ENCODE data around the gene KRT23. TPM values are rescaled to one million over a fixed set of nuclear protein-coding genes. Genes with fewer than 3 reads are reported as not detected.

KRT23 gene
- polyA plus RNA-seq, 1 experiment = 0.06 TPM

DNA sequence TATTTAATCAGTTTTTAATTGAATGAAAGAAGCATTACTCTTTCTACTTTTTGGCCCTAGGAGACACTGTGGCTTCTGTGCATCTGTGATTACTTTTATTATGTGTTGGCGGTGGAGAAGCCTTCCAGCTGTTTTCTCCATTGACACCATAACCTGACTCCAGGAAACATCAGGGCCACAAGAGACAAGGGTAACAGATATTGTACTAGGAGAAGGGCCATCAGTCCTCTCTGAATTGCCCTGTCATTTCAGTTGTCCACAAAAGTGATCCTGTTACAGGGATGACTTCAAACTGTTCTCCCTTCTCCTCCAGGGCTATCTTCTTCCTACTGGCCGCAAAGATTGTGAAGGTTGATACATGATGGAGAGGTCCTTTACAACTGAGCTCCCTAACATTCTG is 14.7 kb upstream of the KRT23 start:
- H3K27me3 ChIP-seq (ENCODE audit: control insufficient read depth, insufficient read depth, low read length) = no peaks in the 10 kb centered on the region
- CTCF ChIA-PET = interaction anchor here (0.9 to 1.0 kb wide), 2 partner anchors 370 to 597 kb away, joined by 3 to 7 read pairs; no protein-coding TSS in a partner anchor
- no peaks in the 10 kb centered on the region for H3K9me3 ChIP-seq (ENCODE audit: control insufficient read depth, insufficient read depth, low read length)
- TF ChIP-seq, protein P1, sequence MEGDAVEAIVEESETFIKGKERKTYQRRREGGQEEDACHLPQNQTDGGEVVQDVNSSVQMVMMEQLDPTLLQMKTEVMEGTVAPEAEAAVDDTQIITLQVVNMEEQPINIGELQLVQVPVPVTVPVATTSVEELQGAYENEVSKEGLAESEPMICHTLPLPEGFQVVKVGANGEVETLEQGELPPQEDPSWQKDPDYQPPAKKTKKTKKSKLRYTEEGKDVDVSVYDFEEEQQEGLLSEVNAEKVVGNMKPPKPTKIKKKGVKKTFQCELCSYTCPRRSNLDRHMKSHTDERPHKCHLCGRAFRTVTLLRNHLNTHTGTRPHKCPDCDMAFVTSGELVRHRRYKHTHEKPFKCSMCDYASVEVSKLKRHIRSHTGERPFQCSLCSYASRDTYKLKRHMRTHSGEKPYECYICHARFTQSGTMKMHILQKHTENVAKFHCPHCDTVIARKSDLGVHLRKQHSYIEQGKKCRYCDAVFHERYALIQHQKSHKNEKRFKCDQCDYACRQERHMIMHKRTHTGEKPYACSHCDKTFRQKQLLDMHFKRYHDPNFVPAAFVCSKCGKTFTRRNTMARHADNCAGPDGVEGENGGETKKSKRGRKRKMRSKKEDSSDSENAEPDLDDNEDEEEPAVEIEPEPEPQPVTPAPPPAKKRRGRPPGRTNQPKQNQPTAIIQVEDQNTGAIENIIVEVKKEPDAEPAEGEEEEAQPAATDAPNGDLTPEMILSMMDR (IDR thresholded peaks at IDR 0.05; ENCODE audit: low read depth, low read length) = no peak
- no peak overlapping the region for H3K4me3 ChIP-seq (ENCODE audit: low read depth, low read length)
- POLR2A ChIA-PET = interaction anchor here (1.2 to 1.6 kb wide), 3 partner anchors 36 to 107 kb away, joined by 3 to 5 read pairs (median 5); no protein-coding TSS in a partner anchor
- DNase-seq (ENCODE audit: low read depth, low spot score) = no peak
- H3K27ac ChIP-seq (ENCODE audit: low read depth, low read length) = peak overlapping the region; percentile 67

DNA sequence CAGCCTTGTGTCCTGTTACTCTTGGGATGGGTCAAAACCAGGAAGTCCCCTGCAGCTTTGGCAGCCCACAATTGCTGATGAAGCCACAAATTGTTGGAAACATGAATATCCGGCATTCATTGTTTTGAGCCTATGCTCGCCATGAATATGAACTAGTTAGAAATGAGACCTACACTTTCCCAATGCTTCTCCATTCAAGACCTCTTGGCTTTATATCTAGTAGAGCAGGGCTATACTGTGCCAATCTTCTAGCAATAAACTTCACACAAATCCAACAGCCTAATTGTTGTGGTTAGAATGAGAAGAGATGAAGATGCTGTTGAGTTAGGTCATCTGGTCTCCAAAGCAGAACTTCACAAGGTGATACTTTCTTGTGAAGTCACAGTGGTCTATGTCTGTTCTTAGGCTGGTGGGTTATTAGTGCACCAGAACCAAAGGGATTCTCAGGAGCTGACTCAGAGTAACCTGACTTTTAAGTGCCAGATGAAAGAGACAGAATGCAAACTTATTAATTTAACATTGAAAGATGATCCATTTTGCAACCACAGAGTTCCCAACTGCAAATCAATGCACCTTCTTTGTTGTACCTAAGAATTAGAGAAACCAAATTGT is 13.7 kb upstream of the KRT23 start:
- Histone ChIP-seq H3K27ac (ENCODE audit: low read depth, low read length) (no peak overlapping the region), H3K4me3 (ENCODE audit: low read depth, low read length) (no peak overlapping the region), H3K27me3 (ENCODE audit: control insufficient read depth, insufficient read depth, low read length) (no peaks in the 10 kb centered on the region), H3K9me3 (ENCODE audit: control insufficient read depth, insufficient read depth, low read length) (no peaks in the 10 kb centered on the region)
- ChIA-PET CTCF (interaction anchor here (0.7 kb wide), 1 partner anchor 1143 kb away, joined by 5 read pairs; no protein-coding TSS in a partner anchor), POLR2A (no interaction called here)
- DNase-seq (ENCODE audit: low read depth, low spot score) = no peak
- TF ChIP-seq, protein P1 (IDR thresholded peaks at IDR 0.05; ENCODE audit: low read depth, low read length) = no peak

DNA sequence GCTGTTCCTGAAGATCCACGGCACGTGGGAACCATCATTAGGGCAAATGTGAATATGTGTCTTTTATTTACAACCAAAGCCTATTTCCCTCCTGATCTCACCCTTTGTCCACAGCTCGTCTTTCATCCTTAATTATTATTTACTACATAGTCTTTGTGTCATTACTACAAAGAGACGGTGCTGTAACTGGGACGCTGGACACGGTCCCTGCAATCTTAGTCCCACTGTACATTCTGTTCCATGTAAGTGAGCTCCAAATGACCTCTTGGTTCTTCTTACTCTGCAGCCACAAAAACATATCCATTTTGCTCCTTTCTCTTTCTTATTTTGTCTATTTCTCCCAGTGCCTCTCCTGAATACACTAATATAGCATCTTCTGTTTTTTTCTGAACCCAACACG is 12.7 kb upstream of the KRT23 start:
- CTCF ChIA-PET = interaction anchor here (0.6 to 0.7 kb wide), 2 partner anchors 699 to 1142 kb away, joined by 3 to 5 read pairs; no protein-coding TSS in a partner anchor
- Histone ChIP-seq H3K27me3 (ENCODE audit: control insufficient read depth, insufficient read depth, low read length) (no peaks in the 10 kb centered on the region), H3K27ac (ENCODE audit: low read depth, low read length) (no peak overlapping the region), H3K4me3 (ENCODE audit: low read depth, low read length) (no peak overlapping the region), H3K9me3 (ENCODE audit: control insufficient read depth, insufficient read depth, low read length) (no peaks in the 10 kb centered on the region)
- POLR2A ChIA-PET = no interaction called here
- DNase-seq (ENCODE audit: low read depth, low spot score) = no peak
- TF ChIP-seq, protein P1 (IDR thresholded peaks at IDR 0.05; ENCODE audit: low read depth, low read length) = no peak

DNA sequence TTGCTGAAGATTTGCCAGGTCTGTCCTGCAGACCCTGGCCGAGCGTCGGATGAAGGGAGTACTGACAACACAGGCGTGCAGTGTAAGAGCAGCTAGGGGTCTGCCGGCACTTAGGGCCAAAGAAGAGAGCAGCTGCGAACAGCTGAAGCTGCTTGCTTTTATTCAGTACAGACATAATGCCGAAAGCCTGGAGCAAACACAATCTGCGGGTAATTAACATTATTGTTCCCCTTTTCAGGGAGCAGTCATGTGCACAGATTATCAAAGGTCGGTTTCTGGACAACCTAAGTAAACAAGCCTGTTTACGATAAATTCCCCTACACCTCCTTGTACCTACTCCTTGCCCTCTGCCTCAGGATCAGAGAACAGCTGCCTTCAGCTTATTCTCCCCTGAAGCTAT is 12.0 kb upstream of the KRT23 start:
- DNase-seq (ENCODE audit: low read depth, low spot score) = no peak
- POLR2A ChIA-PET = no interaction called here
- CTCF ChIA-PET = no interaction called here

DNA sequence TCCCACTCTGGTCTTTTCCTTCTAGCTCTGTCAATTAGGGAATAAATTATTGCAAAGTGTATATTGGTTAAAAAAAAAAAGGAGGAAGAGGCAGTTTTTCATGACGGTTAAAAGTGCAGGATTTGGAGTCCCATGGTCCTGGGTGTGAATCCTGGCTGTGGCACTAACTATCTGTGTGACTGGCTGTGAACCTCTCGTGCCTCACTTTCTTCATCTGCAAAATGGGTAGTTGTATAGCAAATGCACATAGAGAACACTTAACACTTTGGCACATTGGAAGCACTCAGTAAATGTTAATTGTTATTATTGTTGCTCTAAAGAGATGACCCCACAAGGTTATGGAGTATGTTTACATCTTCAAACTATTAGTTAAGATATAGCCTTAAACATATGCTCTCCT is 10.5 kb upstream of the KRT23 start:
- no peak overlapping the region for H3K4me3 ChIP-seq (ENCODE audit: low read depth, low read length)
- POLR2A ChIA-PET = no interaction called here
- DNase-seq (ENCODE audit: low read depth, low spot score) = no peak
- no peaks in the 10 kb centered on the region for H3K9me3 ChIP-seq (ENCODE audit: control insufficient read depth, insufficient read depth, low read length)
- CTCF ChIA-PET = interaction anchor here (1.5 kb wide), 1 partner anchor 600 kb away, joined by 3 read pairs; no protein-coding TSS in a partner anchor
- no peaks in the 10 kb centered on the region for H3K27me3 ChIP-seq (ENCODE audit: control insufficient read depth, insufficient read depth, low read length)
- H3K27ac ChIP-seq (ENCODE audit: low read depth, low read length) = no peak overlapping the region
- TF ChIP-seq, protein P1 (IDR thresholded peaks at IDR 0.05; ENCODE audit: low read depth, low read length) = no peak

More for the DNA sequence above, 12.0 kb upstream of the KRT23 start:
- Histone ChIP-seq H3K9me3 (ENCODE audit: control insufficient read depth, insufficient read depth, low read length) (no peaks in the 10 kb centered on the region), H3K27ac (ENCODE audit: low read depth, low read length) (no peak overlapping the region), H3K27me3 (ENCODE audit: control insufficient read depth, insufficient read depth, low read length) (no peaks in the 10 kb centered on the region), H3K4me3 (ENCODE audit: low read depth, low read length) (no peak overlapping the region)
- TF ChIP-seq, protein P1 (IDR thresholded peaks at IDR 0.05; ENCODE audit: low read depth, low read length) = no peak
